Measurements from ENCODE around the gene PGP.

Gene PGP

DNA sequence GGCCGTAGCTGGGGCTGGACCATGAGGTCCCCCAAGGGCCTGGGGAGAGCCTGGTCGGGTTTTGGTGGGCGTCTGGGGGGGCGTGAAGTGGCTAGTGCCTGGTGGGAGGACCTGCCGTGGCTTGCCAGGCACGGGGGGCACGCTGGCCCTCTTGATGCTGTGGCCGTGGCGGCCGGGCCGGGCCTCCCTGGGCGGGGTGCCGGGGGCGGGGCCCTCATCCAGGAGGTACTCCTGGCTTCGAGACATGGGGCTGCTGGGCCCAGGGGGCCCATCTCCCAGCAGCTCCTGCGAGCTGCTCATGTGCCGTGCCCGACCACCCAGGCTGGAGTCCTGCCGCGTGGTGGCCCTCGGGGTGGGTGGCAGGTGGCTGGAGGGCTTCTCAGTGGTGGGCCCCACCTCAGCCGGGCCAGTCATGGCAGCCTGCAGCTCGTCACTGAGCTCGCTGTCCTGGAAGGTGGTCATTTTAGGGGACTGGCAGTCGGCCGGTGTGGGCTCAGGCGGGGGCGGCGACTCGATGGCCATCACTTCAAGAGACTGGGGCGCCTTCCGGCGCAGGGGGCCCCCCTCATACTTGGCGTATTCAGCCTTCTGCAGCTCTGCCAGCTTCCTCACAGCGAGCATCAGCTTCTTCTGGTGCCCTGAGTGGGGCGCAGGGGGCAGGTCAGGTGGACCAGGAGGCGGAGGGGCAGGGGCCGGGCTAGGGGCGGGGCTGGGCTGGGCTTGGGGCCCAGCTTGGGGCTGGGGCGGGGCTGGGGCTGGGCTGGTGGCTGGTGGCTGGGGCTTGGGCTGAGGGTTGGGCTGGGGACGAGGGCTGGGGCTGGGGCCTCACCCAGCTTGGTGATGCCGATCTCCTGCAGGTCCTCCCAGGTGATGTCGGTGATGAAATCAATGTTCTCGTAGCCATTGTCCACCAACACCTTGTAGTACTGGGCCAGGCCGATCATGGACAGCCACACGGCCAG is 33.4 kb downstream of the PGP start:
- DNase-seq: no peak

DNA sequence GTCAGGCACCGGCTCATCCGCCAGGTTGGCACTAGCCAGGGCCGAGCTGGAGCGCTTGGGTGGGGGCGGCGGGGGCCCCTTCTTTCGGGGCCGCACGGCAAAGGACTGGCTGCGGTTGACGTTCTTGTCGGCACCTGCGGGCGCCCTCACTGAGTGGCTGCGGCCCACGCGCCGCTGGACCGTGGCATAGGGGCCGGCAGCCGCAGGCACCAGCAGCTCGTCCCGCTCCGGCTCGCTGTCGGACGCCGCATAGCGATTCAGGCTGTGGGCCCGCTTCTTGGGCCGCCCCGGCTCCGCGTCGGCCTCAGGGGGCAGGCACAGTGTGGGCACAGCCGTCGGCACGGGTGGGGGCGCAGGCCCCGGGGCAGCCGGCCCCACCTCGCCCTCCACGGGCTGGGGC is 34.2 kb downstream of the PGP start:
- no peak for DNase-seq

DNA sequence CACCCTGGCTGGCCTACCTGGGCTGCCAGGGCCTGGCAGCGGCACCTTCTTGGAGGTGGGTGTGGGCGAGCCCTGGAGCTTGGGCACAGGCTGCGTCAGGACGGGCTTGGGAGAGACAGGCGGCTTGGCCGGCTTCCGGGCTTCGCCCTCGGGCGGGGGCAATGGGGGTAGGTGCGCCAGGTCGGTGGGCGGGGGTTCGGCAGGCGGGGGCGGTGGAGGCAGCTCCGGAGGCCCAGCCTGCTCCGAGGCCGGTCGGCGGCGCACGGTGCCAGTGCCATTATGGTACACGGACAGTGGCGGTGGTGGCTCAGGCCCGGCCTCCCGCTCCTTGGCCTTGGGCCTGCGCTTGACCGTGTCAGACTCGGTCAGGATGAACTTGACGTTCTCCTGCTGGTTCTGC is 35.1 kb downstream of the PGP start:
- DNase-seq: no peak

- no peak for DNase-seq
Observed at GRCh38 chr16:2179107-2179501, 35.5 kb downstream of the PGP start.

- DNase-seq: peak; percentile 16 to 67 (median 38)
Observed at GRCh38 chr16:2178321-2179106, 36.1 kb downstream of the PGP start.

GRCh38 chr16:2177561-2177960 is 37.1 kb downstream of the PGP start:
- no peak for DNase-seq

- DNase-seq: no peak
Observed at GRCh38 chr16:2177101-2177500, 37.5 kb downstream of the PGP start.

DNA sequence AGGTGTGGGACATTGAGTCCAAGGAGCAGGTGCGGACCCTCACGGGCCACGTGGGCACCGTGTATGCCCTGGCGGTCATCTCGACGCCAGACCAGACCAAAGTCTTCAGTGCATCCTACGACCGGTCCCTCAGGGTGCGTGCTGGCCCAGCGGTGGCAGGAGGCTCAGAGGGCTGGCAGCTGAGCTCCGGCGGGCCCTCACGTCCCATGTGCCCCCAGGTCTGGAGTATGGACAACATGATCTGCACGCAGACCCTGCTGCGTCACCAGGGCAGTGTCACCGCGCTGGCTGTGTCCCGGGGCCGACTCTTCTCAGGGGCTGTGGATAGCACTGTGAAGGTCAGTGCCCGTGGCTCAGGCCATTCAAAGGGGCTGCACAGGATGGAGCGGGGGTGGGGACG is 38.6 kb downstream of the PGP start:
- DNase-seq: no peak

GRCh38 chr16:2175454-2175853 is 39.2 kb downstream of the PGP start:
- no peak for DNase-seq

DNA sequence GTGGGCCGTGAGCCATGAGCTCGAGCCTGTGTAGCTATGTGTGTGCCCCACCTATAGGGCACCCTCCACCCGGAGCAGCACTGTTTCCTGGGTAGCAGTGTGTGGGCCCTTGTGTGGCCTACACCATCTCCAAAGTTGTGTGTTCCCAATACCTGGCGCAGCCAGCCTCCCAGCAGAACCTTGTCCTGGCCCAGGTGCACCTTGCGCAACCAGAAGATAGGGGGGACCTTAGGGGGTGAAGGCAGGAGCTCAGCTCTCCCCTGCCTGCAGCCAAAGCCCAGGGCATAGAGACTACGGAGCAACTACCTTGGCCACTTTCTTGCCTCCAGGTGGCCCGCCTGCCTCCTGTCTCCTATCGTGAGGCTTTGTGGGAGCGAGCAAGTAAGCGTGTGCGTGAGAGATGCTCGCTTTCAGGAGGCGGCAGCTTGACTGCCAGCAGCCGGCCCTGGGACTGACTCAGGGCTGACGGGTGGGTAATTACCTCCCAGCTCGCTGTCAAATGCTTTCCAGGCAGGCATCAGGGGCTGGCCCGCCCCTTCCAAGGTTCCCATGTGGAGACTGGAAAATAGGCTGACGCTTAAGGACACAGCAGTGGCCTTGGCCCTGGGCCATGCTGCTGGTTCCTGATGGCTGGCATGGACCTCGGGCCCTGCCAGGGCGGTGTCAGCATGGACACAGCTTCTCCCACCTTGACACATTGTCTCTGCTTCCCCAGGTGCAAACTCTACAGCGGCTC is 40.1 kb downstream of the PGP start:
- DNase-seq: no peak

DNA sequence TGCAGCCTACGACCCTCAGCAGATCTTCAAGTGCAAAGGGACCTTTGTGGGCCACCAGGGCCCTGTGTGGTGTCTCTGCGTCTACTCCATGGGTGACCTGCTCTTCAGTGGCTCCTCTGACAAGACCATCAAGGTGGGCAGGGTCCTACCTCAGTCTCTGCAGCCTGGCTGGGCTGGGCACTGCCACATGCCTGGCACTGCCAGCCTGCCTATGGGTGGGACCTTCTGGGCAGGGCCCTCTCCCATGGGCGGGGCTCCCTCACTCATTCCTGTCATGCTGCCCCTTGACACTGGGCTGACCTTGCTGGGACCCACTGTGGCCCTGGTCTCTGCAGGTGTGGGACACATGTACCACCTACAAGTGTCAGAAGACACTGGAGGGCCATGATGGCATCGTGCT is 40.7 kb downstream of the PGP start:
- DNase-seq: no peak

- no peak for DNase-seq
Observed at GRCh38 chr16:2173366-2173765, 41.3 kb downstream of the PGP start.

DNA sequence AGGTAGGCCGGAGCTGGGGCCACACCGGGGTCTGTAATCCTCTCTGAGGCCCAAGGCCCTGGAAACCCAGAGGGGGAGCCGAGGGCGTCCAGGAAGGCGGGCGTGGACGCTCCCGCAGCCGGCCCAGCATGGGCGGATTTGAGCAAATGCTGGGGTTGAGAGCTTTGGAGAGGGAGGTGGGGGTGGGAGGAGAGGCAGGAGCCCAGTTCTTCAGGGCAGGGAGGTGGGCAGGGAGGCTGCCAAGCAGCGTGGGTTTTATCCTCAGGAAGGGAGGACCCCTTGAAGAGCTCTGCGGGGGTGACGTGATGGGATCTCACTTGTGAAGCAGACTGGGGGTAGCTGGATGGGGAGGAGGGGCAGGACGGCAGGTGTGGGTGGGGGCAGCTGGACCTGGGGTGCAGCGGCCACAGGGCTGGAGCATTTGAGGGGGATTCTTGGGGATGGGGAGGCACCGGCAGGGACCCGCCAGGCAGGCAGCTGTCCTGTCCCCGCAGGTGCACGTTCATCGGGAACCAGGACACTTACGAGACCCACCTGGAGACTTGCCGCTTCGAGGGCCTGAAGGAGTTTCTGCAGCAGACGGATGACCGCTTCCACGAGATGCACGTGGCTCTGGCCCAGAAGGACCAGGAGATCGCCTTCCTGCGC is 41.8 kb downstream of the PGP start:
- no peak for DNase-seq

- no peak for DNase-seq
Observed at GRCh38 chr16:2171601-2172178, 43.0 kb downstream of the PGP start.

GRCh38 chr16:2170587-2171435 is 43.8 kb downstream of the PGP start:
- no peak for DNase-seq

- DNase-seq: no peak
Observed at GRCh38 chr16:2170080-2170479, 44.6 kb downstream of the PGP start.

DNA sequence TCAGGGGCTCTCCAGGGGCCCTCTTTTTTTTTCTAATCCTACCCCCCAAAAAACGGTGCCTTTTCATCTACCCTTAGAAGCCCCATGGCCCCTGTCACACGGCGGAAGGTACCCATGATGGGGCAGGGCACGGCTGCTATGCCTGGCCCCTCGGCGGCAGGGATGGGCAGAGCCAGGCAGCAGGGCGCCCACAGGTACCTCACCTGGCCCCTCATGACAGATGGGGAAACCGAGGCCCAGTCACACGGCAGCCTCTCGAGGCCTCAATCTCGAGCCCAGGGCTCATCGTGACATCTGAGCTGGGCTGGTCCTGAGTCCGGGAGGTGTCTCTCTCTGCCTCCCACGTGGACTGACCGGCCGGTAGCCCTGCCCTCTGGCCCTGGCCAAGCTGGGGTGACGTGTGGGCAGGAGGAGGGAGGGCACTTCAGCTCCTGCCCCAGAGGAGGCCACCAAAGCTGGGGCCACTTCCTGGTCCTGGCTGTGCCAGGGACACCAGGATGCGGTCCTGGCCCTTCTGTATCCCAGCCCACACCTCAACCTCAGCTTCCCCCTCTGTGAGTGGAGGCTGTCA is 47.5 kb downstream of the PGP start:
- DNase-seq: no peak

GRCh38 chr16:2166263-2167067 is 48.2 kb downstream of the PGP start:
- DNase-seq: no peak

- DNase-seq: no peak
Observed at GRCh38 chr16:2165861-2166260, 48.8 kb downstream of the PGP start.

Measured in suppressor macrophage (primary cell).